HEK293 (cell line): ENCODE data around the gene CREBRF.

Experiments
- CTCF ChIA-PET: fragments of 350-600 bp; formaldehyde crosslinking; extraction: SDS; loops from one replicate; lab custom pipeline; 2021; ENCODE audit warnings: antibody characterized with exemption; lab: Yijun Ruan, JAX
- POLR2A ChIA-PET: fragments of 300-600 bp; formaldehyde crosslinking; extraction: SDS; loops from one replicate; lab custom pipeline; 2020; ENCODE audit warnings: antibody characterized with exemption, inconsistent platforms; lab: Yijun Ruan, JAX
- H3K27ac ChIP-seq: fragments of 200-500 bp; sonication (Bioruptor generic); 2 replicates; pipeline ENCODE4 v1.5.1; 2014; ENCODE audit warnings: low read depth, low read length, control low read depth, inconsistent platforms; ENCODE audit errors: extremely low read depth
- H3K36me3 ChIP-seq, 2 experiments: fragments of 200-500 bp in 1 of 2; sonication (Bioruptor generic) in 1 of 2; 1 replicate in 1 of 2; 2 replicates in 1 of 2; pipeline ENCODE4 v1.5.1; 2014 to 2017; ENCODE audit warnings: inconsistent platforms in 2 of 2, low read length in 2 of 2; ENCODE audit not compliant: control insufficient read depth in 2 of 2, insufficient read depth in 1 of 2
- H3K4me1 ChIP-seq: fragments of 200-500 bp; sonication (Bioruptor generic); 2 replicates; pipeline ENCODE4 v1.5.1; 2014; ENCODE audit warnings: mild to moderate bottlenecking, low read length, inconsistent platforms; ENCODE audit not compliant: control insufficient read depth, insufficient read depth
- H3K4me3 ChIP-seq: 2 replicates; pipeline ENCODE4 v1.5.1; 2011; ENCODE audit warnings: low read depth, mild to moderate bottlenecking, control low read depth, low read length, moderate library complexity
- H3K9me3 ChIP-seq: fragments of 200-500 bp; sonication (Bioruptor generic); 2 replicates; pipeline ENCODE4 v1.5.1; 2014; ENCODE audit warnings: low read depth, low read length, inconsistent platforms; ENCODE audit not compliant: control insufficient read depth, insufficient read depth
- BCL11B ChIP-seq: fragments of 450-650 bp; formaldehyde crosslinking; IDR thresholded peaks from 2 replicates; pipeline ENCODE4 v1.5.1; 2016; ENCODE audit warnings: low read depth, missing biosample characterization, missing genetic modification characterization
- EGR2 ChIP-seq: fragments of 450-650 bp; formaldehyde crosslinking; IDR thresholded peaks from 2 replicates; pipeline ENCODE4 v1.5.1; 2016; ENCODE audit warnings: low read depth, missing biosample characterization, missing genetic modification characterization
- GLI2 ChIP-seq: fragments of 450-650 bp; formaldehyde crosslinking; IDR thresholded peaks from 2 replicates; pipeline ENCODE4; 2017; ENCODE audit warnings: missing biosample characterization, missing genetic modification characterization, low read depth, borderline replicate concordance
- KLF10 ChIP-seq: fragments of 450-650 bp; IDR thresholded peaks from 2 replicates; pipeline ENCODE4 v1.5.1; 2018; ENCODE audit warnings: missing biosample characterization, mild to moderate bottlenecking, missing genetic modification characterization
- MEIS1 ChIP-seq: sonication (generic); formaldehyde crosslinking; IDR thresholded peaks from 2 replicates; pipeline ENCODE4 v1.8.1; 2022; ENCODE audit warnings: missing genetic modification reagents, mild to moderate bottlenecking, borderline replicate concordance
- PRDM1 ChIP-seq: fragments of 450-650 bp; formaldehyde crosslinking; IDR thresholded peaks from 2 replicates; pipeline ENCODE4; 2016; ENCODE audit warnings: missing biosample characterization, missing genetic modification characterization
- REPIN1 ChIP-seq: fragments of 450-650 bp; formaldehyde crosslinking; IDR thresholded peaks from 2 replicates; pipeline ENCODE4 v1.5.1; 2017; ENCODE audit warnings: missing biosample characterization, missing genetic modification characterization, low read depth
- SCRT1 ChIP-seq: fragments of 450-650 bp; formaldehyde crosslinking; IDR thresholded peaks from 2 replicates; pipeline ENCODE4 v1.5.1; 2016; ENCODE audit warnings: missing biosample characterization, missing genetic modification characterization, borderline replicate concordance
- SP3 ChIP-seq: fragments of 450-650 bp; formaldehyde crosslinking; IDR thresholded peaks from 2 replicates; pipeline ENCODE4 v1.5.1; 2016; ENCODE audit warnings: missing biosample characterization, missing genetic modification characterization
- WT1 ChIP-seq: fragments of 450-650 bp; formaldehyde crosslinking; IDR thresholded peaks from 2 replicates; pipeline ENCODE4 v1.5.1; 2016; ENCODE audit warnings: missing biosample characterization, missing genetic modification characterization
- ZBTB21 ChIP-seq: fragments of 450-650 bp; formaldehyde crosslinking; IDR thresholded peaks from 2 replicates; pipeline ENCODE4 v1.5.1; 2017; ENCODE audit warnings: missing biosample characterization, missing genetic modification characterization
- ZBTB7A ChIP-seq: fragments of 450-650 bp; formaldehyde crosslinking; IDR thresholded peaks from 2 replicates; pipeline ENCODE4 v1.5.1; 2016; ENCODE audit warnings: low read depth, missing biosample characterization, missing genetic modification characterization
- ZFHX2 ChIP-seq: fragments of 450-650 bp; formaldehyde crosslinking; conservative IDR thresholded peaks from 2 replicates; pipeline ENCODE4 v1.5.1; 2016; ENCODE audit warnings: missing biosample characterization, missing genetic modification characterization
- ZFP37 ChIP-seq: fragments of 450-650 bp; formaldehyde crosslinking; IDR thresholded peaks from 2 replicates; pipeline ENCODE4 v1.5.1; 2016; ENCODE audit warnings: missing biosample characterization, missing genetic modification characterization
- ZNF132 ChIP-seq: fragments of 450-650 bp; formaldehyde crosslinking; IDR thresholded peaks from 2 replicates; pipeline ENCODE4 v1.5.1; 2017; ENCODE audit warnings: missing biosample characterization, missing genetic modification characterization, borderline replicate concordance
- ZNF16 ChIP-seq: fragments of 450-650 bp; formaldehyde crosslinking; IDR thresholded peaks from 2 replicates; pipeline ENCODE4 v1.5.1; 2016; ENCODE audit warnings: low read depth, missing biosample characterization, missing genetic modification characterization
- ZNF174 ChIP-seq: fragments of 450-650 bp; formaldehyde crosslinking; IDR thresholded peaks from 2 replicates; pipeline ENCODE4 v1.5.0; 2017; ENCODE audit warnings: missing biosample characterization, mild to moderate bottlenecking, missing genetic modification characterization
- ZNF416 ChIP-seq: fragments of 450-650 bp; formaldehyde crosslinking; IDR thresholded peaks from 2 replicates; pipeline ENCODE4 v1.5.1; 2016; ENCODE audit warnings: missing biosample characterization, missing genetic modification characterization
- ZNF433 ChIP-seq: fragments of 450-650 bp; formaldehyde crosslinking; IDR thresholded peaks from 2 replicates; pipeline ENCODE4 v1.5.1; 2016; ENCODE audit warnings: missing biosample characterization, missing genetic modification characterization, low read depth
- ZNF514 ChIP-seq: fragments of 450-650 bp; formaldehyde crosslinking; IDR thresholded peaks from 2 replicates; pipeline ENCODE4 v1.5.1; 2016; ENCODE audit warnings: missing biosample characterization, missing genetic modification characterization
- ZNF529 ChIP-seq: fragments of 450-650 bp; formaldehyde crosslinking; IDR thresholded peaks from 2 replicates; pipeline ENCODE4 v1.5.1; 2017; ENCODE audit warnings: missing genetic modification characterization, missing biosample characterization; ENCODE audit not compliant: insufficient replicate concordance
- ZNF600 ChIP-seq: fragments of 450-650 bp; formaldehyde crosslinking; IDR thresholded peaks from 2 replicates; pipeline ENCODE4 v1.5.1; 2016; ENCODE audit warnings: missing biosample characterization, missing genetic modification characterization
- ZNF621 ChIP-seq: fragments of 450-650 bp; formaldehyde crosslinking; IDR thresholded peaks from 2 replicates; pipeline ENCODE4 v1.5.1; 2017; ENCODE audit warnings: missing biosample characterization, missing genetic modification characterization
- ZNF624 ChIP-seq: fragments of 450-650 bp; formaldehyde crosslinking; IDR thresholded peaks from 2 replicates; pipeline ENCODE4 v1.5.1; 2017; ENCODE audit warnings: missing biosample characterization, missing genetic modification characterization
- ZNF660 ChIP-seq: fragments of 450-650 bp; IDR thresholded peaks from 2 replicates; pipeline ENCODE4 v1.5.1; 2018; ENCODE audit warnings: missing biosample characterization, mild to moderate bottlenecking, missing genetic modification characterization
- ZNF670 ChIP-seq: fragments of 450-650 bp; formaldehyde crosslinking; IDR thresholded peaks from 2 replicates; pipeline ENCODE4 v1.5.1; 2016; ENCODE audit warnings: missing biosample characterization, missing genetic modification characterization, low read depth
- ZNF768 ChIP-seq: fragments of 450-650 bp; formaldehyde crosslinking; IDR thresholded peaks from 2 replicates; pipeline ENCODE4 v1.5.1; 2018; ENCODE audit warnings: missing biosample characterization, mild to moderate bottlenecking, missing genetic modification characterization
- ZNF785 ChIP-seq: fragments of 450-650 bp; formaldehyde crosslinking; IDR thresholded peaks from 2 replicates; pipeline ENCODE4 v1.5.1; 2016; ENCODE audit warnings: missing biosample characterization, missing genetic modification characterization
- ZXDB ChIP-seq: fragments of 450-650 bp; formaldehyde crosslinking; IDR thresholded peaks from 2 replicates; pipeline ENCODE4 v1.5.1; 2016; ENCODE audit warnings: missing biosample characterization, missing genetic modification characterization
- TF ChIP-seq, protein P1 (sequence below): fragments of 450-650 bp; IDR thresholded peaks from 2 replicates; pipeline ENCODE4 v1.5.1; 2018; ENCODE audit warnings: missing biosample characterization, missing genetic modification characterization
- TF ChIP-seq, protein P2 (sequence below): fragments of 450-650 bp; formaldehyde crosslinking; conservative IDR thresholded peaks from 2 replicates; pipeline ENCODE4 v1.5.1; 2016; ENCODE audit warnings: low read depth, missing biosample characterization, missing genetic modification characterization
- TF ChIP-seq, protein P3 (sequence below): fragments of 450-650 bp; formaldehyde crosslinking; IDR thresholded peaks from 2 replicates; pipeline ENCODE4 v1.5.1; 2016; ENCODE audit warnings: missing biosample characterization, missing genetic modification characterization

Gene CREBRF

DNA sequence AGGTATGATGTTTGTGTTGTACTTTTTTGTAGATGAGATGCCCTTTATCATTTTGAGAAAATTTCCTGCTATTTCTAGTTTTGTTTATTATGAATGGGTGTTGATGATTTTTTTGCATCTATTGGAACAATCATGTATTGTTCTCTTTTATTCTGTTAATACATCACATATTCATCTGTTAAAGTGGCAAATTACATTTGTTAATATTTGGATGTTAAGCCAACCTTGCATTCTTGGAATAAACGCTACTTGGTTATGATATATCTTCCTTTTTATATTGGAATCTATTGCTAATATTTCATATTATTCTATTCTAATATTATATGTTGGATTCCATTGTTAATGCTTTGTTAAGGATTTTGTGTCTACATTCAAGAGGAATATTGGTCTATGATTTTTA, 63.6 kb downstream of the CREBRF start:
- no peaks in the 10 kb centered on the region for H3K4me1 ChIP-seq
- H3K4me3 ChIP-seq = no peak overlapping the region
- TF ChIP-seq SP3 (tag by site-specific recombination) (no peak), BCL11B (tag by site-specific recombination) (no peak), ZNF660 (tag by site-specific recombination) (no peak), ZNF16 (tag by site-specific recombination) (no peak), PRDM1 (tag by site-specific recombination) (no peak), ZNF670 (tag by site-specific recombination) (no peak), ZNF433 (no peak), ZNF529 (no peak), ZFP37 (no peak), KLF10 (no peak), MEIS1 (CRISPR knock-in tag) (no peak), ZNF785 (no peak), ZNF132 (no peak), EGR2 (tag by site-specific recombination) (no peak)
- TF ChIP-seq, protein P1, sequence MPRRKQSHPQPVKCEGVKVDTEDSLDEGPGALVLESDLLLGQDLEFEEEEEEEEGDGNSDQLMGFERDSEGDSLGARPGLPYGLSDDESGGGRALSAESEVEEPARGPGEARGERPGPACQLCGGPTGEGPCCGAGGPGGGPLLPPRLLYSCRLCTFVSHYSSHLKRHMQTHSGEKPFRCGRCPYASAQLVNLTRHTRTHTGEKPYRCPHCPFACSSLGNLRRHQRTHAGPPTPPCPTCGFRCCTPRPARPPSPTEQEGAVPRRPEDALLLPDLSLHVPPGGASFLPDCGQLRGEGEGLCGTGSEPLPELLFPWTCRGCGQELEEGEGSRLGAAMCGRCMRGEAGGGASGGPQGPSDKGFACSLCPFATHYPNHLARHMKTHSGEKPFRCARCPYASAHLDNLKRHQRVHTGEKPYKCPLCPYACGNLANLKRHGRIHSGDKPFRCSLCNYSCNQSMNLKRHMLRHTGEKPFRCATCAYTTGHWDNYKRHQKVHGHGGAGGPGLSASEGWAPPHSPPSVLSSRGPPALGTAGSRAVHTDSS (tag by site-specific recombination) = no peak
- TF ChIP-seq, protein P2, sequence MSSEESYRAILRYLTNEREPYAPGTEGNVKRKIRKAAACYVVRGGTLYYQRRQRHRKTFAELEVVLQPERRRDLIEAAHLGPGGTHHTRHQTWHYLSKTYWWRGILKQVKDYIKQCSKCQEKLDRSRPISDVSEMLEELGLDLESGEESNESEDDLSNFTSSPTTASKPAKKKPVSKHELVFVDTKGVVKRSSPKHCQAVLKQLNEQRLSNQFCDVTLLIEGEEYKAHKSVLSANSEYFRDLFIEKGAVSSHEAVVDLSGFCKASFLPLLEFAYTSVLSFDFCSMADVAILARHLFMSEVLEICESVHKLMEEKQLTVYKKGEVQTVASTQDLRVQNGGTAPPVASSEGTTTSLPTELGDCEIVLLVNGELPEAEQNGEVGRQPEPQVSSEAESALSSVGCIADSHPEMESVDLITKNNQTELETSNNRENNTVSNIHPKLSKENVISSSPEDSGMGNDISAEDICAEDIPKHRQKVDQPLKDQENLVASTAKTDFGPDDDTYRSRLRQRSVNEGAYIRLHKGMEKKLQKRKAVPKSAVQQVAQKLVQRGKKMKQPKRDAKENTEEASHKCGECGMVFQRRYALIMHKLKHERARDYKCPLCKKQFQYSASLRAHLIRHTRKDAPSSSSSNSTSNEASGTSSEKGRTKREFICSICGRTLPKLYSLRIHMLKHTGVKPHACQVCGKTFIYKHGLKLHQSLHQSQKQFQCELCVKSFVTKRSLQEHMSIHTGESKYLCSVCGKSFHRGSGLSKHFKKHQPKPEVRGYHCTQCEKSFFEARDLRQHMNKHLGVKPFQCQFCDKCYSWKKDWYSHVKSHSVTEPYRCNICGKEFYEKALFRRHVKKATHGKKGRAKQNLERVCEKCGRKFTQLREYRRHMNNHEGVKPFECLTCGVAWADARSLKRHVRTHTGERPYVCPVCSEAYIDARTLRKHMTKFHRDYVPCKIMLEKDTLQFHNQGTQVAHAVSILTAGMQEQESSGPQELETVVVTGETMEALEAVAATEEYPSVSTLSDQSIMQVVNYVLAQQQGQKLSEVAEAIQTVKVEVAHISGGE (tag by site-specific recombination) = no peak
- CTCF ChIA-PET = no interaction called here
- POLR2A ChIA-PET = no interaction called here
- no peaks in the 10 kb centered on the region; a peak in 1 of 3 replicates for H3K36me3 ChIP-seq
- H3K27ac ChIP-seq = no peak overlapping the region
- no peaks in the 10 kb centered on the region for H3K9me3 ChIP-seq

DNA sequence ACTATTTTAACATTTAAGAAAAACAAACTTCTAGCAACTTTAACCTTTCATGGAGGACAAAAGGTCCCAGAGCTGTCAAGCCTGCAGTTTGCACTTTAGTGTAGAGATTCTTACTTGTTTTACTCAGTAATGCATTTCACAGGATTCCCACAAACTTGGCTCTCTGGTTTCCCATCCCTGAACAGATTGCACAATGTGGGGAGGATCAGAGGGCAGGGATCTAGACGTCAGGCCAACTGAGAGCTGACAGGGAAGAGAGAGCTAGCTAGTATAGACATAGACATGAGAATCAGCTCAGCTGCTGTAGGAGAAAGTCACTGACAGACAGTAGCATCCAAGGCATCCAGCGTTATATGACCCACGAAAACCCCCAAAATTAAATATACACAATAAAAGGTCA, 67.3 kb downstream of the CREBRF start:
- ChIA-PET CTCF (interaction anchor here (1.5 kb wide), 1 partner anchor 140 kb away, joined by 3 read pairs; the partner anchor contains the start of gene ATP6V0E1), POLR2A (no interaction called here)
- Histone ChIP-seq H3K4me1 (no peaks in the 10 kb centered on the region), H3K36me3 (no peaks in the 10 kb centered on the region; a peak in 1 of 3 replicates), H3K27ac (no peak overlapping the region), H3K4me3 (no peak overlapping the region), H3K9me3 (no peaks in the 10 kb centered on the region)
- TF ChIP-seq ZXDB (tag by site-specific recombination) = no peak
- TF ChIP-seq ZNF768 (tag by site-specific recombination) = no peak
- TF ChIP-seq ZFHX2 (tag by site-specific recombination) = no peak
- no peak for TF ChIP-seq REPIN1 (tag by site-specific recombination)
- no peak for TF ChIP-seq ZBTB7A (tag by site-specific recombination)
- no peak for TF ChIP-seq ZNF624 (tag by site-specific recombination)
- TF ChIP-seq ZNF416 (tag by site-specific recombination) = no peak
- TF ChIP-seq, protein P3, sequence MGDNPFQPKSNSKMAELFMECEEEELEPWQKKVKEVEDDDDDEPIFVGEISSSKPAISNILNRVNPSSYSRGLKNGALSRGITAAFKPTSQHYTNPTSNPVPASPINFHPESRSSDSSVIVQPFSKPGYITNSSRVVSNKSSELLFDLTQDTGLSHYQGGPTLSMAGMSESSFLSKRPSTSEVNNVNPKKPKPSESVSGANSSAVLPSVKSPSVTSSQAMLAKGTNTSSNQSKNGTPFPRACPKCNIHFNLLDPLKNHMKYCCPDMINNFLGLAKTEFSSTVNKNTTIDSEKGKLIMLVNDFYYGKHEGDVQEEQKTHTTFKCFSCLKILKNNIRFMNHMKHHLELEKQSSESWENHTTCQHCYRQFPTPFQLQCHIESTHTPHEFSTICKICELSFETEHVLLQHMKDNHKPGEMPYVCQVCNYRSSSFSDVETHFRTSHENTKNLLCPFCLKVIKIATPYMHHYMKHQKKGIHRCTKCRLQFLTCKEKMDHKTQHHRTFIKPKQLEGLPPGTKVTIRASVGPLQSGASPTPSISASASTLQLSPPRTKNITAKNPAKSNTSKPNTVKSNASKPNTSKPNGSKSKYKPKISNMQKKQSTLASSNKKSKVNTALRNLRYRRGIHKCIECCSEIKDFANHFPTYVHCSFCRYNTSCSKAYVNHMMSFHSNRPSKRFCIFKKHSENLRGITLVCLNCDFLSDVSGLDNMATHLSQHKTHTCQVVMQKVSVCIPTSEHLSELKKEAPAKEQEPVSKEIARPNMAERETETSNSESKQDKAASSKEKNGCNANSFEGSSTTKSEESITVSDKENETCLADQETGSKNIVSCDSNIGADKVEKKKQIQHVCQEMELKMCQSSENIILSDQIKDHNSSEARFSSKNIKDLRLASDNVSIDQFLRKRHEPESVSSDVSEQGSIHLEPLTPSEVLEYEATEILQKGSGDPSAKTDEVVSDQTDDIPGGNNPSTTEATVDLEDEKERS (tag by site-specific recombination) = no peak
- TF ChIP-seq WT1 (tag by site-specific recombination) = no peak
- no peak for TF ChIP-seq SCRT1 (tag by site-specific recombination)
- TF ChIP-seq ZBTB21 (tag by site-specific recombination) = no peak
- TF ChIP-seq GLI2 (tag by site-specific recombination) = no peak
- TF ChIP-seq ZNF174 = no peak
- TF ChIP-seq ZNF600 (tag by site-specific recombination) = no peak
- TF ChIP-seq ZNF514 (tag by site-specific recombination) = no peak
- TF ChIP-seq ZNF621 (tag by site-specific recombination) = no peak
